ENCODE data around the gene PEA15. TPM values are rescaled to one million over a fixed set of nuclear protein-coding genes. Genes with fewer than 3 reads are reported as not detected.

PEA15 gene
- total RNA-seq, 1 donor from 2014 or later: 39.1 TPM

DNA sequence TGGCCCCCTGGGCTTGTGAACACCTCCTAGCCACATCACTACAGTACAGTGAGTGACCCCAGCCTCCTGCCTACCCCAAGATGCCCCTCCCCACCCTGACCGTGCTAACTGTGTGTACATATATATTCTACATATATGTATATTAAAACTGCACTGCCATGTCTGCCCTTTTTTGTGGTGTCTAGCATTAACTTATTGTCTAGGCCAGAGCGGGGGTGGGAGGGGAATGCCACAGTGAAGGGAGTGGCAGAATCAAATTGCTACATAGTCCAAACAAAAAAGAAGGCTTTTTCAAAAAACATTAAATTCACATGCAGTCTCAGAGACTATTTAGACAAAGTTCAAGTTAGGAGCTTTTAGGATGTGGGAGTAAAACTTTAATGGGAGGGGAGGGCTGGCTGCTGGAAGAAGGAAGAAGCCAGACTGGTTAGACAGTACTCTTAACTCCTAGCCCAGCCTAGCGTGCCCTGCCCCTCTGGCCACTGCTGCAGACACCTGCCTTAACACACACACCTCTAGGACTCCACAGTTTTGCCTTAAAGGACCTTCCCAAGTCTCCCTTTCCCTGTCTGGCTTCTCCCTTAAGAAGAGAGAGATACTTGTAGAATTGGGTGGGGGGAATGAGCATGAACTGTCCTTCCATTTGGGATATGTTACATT is 9.4 kb downstream of the PEA15 start:
- no peaks in the 10 kb centered on the region for H3K27me3 ChIP-seq
- Mint-ChIP-seq H3K4me1 (peaks cover 31% of the 10 kb centered on the region), H3K4me3 (no peak overlapping the region), H3K9me3 (no peaks in the 10 kb centered on the region), H3K36me3 (peaks cover 52% of the 10 kb centered on the region), H3K27me3 (ENCODE audit: insufficient read depth, low read depth) (peaks cover 10% of the 10 kb centered on the region), H3K27ac (no peak overlapping the region)
- peaks cover 41% of the 10 kb centered on the region for H3K4me1 ChIP-seq
- H3F3A ChIP-seq (ENCODE audit: low read depth): peaks cover 27% of the 10 kb centered on the region
- no peak overlapping the region for H3K4me3 ChIP-seq
- no peak overlapping the region for H2AFZ ChIP-seq (replicated peaks)
- peaks cover 6% of the 10 kb centered on the region for H3K79me2 ChIP-seq (ENCODE audit: low read depth)
- TF ChIP-seq EZH2 (IDR thresholded peaks at IDR 0.05) (no peak), EZH2phosphoT487 (IDR thresholded peaks at IDR 0.05) (no peak)
- TF ChIP-seq, protein P1, sequence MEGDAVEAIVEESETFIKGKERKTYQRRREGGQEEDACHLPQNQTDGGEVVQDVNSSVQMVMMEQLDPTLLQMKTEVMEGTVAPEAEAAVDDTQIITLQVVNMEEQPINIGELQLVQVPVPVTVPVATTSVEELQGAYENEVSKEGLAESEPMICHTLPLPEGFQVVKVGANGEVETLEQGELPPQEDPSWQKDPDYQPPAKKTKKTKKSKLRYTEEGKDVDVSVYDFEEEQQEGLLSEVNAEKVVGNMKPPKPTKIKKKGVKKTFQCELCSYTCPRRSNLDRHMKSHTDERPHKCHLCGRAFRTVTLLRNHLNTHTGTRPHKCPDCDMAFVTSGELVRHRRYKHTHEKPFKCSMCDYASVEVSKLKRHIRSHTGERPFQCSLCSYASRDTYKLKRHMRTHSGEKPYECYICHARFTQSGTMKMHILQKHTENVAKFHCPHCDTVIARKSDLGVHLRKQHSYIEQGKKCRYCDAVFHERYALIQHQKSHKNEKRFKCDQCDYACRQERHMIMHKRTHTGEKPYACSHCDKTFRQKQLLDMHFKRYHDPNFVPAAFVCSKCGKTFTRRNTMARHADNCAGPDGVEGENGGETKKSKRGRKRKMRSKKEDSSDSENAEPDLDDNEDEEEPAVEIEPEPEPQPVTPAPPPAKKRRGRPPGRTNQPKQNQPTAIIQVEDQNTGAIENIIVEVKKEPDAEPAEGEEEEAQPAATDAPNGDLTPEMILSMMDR (IDR thresholded peaks at IDR 0.05): no peak
- no peak for DNase-seq (ENCODE audit: low spot score)
- no peak overlapping the region for H3K9ac ChIP-seq
- H3K4me2 ChIP-seq: no peak overlapping the region
- peaks cover 5% of the 10 kb centered on the region for H3K36me3 ChIP-seq
- H3K9me3 ChIP-seq (ENCODE audit: low read depth): no peaks in the 10 kb centered on the region
- H3K27ac ChIP-seq: no peak overlapping the region
- peaks cover 39% of the 10 kb centered on the region for H4K20me1 ChIP-seq (ENCODE audit: low read depth)

DNA sequence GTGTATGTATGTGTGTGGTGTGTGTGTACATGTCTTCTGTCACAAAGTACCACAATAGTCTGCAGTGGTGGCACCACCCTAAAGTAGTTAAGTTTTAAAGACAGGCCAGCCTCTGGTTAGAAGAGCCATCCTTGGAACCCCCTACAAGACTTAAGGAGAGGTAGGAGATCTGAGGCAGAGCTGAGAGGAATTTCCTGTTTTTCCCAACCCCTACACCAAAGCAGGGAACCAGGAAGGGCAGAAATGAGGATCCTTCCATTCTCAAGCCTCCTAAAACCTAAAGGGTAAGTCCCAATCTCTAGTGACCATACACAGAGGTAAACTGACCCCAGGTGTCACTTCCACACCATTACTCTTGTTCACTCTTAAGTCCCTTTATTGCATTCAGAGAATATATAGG is 11.1 kb downstream of the PEA15 start:
- peaks cover 25% of the 10 kb centered on the region for H3K4me1 Mint-ChIP-seq
- H3K9ac ChIP-seq: no peak overlapping the region
- H3K27ac ChIP-seq: no peak overlapping the region
- TF ChIP-seq EZH2 (IDR thresholded peaks at IDR 0.05): no peak
- TF ChIP-seq, protein P1 (IDR thresholded peaks at IDR 0.05): no peak
- TF ChIP-seq EZH2phosphoT487 (IDR thresholded peaks at IDR 0.05): no peak
- H3K27ac Mint-ChIP-seq: no peak overlapping the region
- H3K9me3 Mint-ChIP-seq: no peaks in the 10 kb centered on the region
- H3K27me3 ChIP-seq: no peaks in the 10 kb centered on the region
- peaks cover 36% of the 10 kb centered on the region for H4K20me1 ChIP-seq (ENCODE audit: low read depth)
- DNase-seq (ENCODE audit: low spot score): no peak
- peaks cover 59% of the 10 kb centered on the region for H3K36me3 Mint-ChIP-seq
- peaks cover 34% of the 10 kb centered on the region for H3K4me1 ChIP-seq
- no peak overlapping the region for H3K4me2 ChIP-seq
- H3K9me3 ChIP-seq (ENCODE audit: low read depth): no peaks in the 10 kb centered on the region
- H3K4me3 Mint-ChIP-seq: no peak overlapping the region
- no peaks in the 10 kb centered on the region for H3K79me2 ChIP-seq (ENCODE audit: low read depth)
- H3F3A ChIP-seq (ENCODE audit: low read depth): peaks cover 30% of the 10 kb centered on the region
- H3K4me3 ChIP-seq: no peak overlapping the region
- H3K27me3 Mint-ChIP-seq (ENCODE audit: insufficient read depth, low read depth): peaks cover 10% of the 10 kb centered on the region
- H2AFZ ChIP-seq (replicated peaks): no peak overlapping the region
- H3K36me3 ChIP-seq: peaks cover 5% of the 10 kb centered on the region

DNA sequence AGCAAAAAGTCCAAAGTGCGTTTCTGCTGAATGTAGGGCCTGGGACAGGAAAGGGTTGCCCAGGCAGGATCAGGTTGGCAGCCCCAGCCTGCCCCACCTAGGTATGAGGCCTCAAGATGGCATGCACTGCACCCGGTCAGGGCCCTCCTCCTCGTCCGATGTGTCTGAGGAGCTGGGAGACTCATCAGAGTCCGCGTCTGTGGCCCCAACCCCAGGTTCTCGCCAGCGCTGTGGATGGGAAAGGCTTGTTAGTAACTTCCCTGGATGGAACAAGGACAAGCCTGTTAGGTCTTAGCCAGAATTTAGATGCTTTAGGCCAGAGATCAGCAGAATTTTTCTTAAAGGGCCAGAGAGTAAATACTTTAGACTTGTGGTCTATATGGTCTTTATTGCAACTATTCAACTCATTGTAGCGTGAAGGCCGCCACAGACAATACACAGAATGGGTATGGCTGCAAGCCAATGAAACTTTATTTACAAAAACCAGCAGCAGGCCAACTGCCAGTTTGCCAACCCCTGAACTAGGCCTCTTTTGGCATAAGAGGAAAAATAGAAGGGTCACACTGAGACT is 12.4 kb downstream of the PEA15 start:
- Histone ChIP-seq H3K4me3 (no peak overlapping the region), H3K36me3 (peaks cover 5% of the 10 kb centered on the region)
- H3K27ac Mint-ChIP-seq: no peak overlapping the region

More for the DNA sequence above, 12.4 kb downstream of the PEA15 start:
- TF ChIP-seq EZH2phosphoT487 (IDR thresholded peaks at IDR 0.05) (no peak), EZH2 (IDR thresholded peaks at IDR 0.05) (no peak)
- TF ChIP-seq, protein P1 (IDR thresholded peaks at IDR 0.05): no peak
- Histone ChIP-seq H3F3A (ENCODE audit: low read depth) (peaks cover 25% of the 10 kb centered on the region), H3K9me3 (ENCODE audit: low read depth) (no peaks in the 10 kb centered on the region), H3K27me3 (no peaks in the 10 kb centered on the region), H3K4me1 (peaks cover 21% of the 10 kb centered on the region), H3K9ac (no peak overlapping the region), H3K79me2 (ENCODE audit: low read depth) (no peaks in the 10 kb centered on the region), H2AFZ (replicated peaks) (no peak overlapping the region), H3K27ac (peak overlapping the region; percentile 57), H4K20me1 (ENCODE audit: low read depth) (peaks cover 23% of the 10 kb centered on the region), H3K4me2 (no peak overlapping the region)
- Mint-ChIP-seq H3K27me3 (ENCODE audit: insufficient read depth, low read depth) (peaks cover 5% of the 10 kb centered on the region), H3K4me3 (no peak overlapping the region), H3K4me1 (peaks cover 13% of the 10 kb centered on the region), H3K9me3 (no peaks in the 10 kb centered on the region), H3K36me3 (peaks cover 56% of the 10 kb centered on the region)
- DNase-seq (ENCODE audit: low spot score): no peak
